ENCODE data around the gene ROBO1.

The ROBO1 gene

DNA sequence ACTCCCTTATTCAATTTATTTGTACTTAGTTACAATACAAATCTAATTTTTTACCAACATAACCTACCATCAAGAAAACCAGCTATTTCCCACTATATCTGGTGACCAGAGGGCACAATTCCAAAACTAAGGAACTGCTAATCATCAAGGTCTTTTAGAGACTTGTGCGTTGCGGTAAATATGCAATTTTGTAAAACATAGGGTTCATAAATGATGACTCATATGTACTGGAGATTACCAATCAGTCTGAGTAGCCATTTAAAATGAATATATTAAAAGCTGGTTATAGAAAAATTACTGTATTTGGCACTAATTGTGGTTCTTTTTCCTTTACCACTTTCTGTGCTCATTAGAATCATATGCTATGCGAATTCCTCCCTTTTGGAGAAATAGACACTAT, 859.6 kb downstream of the ROBO1 start:
- TF ChIP-seq, protein P1, sequence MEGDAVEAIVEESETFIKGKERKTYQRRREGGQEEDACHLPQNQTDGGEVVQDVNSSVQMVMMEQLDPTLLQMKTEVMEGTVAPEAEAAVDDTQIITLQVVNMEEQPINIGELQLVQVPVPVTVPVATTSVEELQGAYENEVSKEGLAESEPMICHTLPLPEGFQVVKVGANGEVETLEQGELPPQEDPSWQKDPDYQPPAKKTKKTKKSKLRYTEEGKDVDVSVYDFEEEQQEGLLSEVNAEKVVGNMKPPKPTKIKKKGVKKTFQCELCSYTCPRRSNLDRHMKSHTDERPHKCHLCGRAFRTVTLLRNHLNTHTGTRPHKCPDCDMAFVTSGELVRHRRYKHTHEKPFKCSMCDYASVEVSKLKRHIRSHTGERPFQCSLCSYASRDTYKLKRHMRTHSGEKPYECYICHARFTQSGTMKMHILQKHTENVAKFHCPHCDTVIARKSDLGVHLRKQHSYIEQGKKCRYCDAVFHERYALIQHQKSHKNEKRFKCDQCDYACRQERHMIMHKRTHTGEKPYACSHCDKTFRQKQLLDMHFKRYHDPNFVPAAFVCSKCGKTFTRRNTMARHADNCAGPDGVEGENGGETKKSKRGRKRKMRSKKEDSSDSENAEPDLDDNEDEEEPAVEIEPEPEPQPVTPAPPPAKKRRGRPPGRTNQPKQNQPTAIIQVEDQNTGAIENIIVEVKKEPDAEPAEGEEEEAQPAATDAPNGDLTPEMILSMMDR (IDR thresholded peaks at IDR 0.05): no peak
- TF ChIP-seq ZFX (IDR thresholded peaks at IDR 0.05; ENCODE audit: borderline replicate concordance): no peak
- no peak overlapping the region for H3K27ac ChIP-seq

DNA sequence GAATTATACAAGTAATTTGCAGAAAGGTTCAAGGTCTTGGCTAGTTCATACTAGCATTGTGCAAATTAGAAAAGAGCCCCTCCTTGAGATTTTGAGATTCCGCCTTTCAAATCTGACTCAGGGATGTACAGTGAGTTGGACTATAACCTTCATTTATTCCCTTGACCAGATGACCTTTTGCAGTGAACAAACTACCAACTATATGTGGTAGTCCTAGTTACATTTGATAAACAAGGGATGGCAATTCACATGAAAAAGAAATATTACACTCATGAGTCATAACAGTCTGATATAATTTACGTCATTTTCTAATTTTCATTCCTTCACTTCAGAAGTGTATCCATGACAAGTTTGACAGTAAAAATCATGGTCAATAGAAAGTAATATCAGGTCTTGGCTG, 860.4 kb downstream of the ROBO1 start:
- no peak for TF ChIP-seq ZFX (IDR thresholded peaks at IDR 0.05; ENCODE audit: borderline replicate concordance)
- TF ChIP-seq, protein P1 (IDR thresholded peaks at IDR 0.05): no peak
- no peak overlapping the region for H3K27ac ChIP-seq

DNA sequence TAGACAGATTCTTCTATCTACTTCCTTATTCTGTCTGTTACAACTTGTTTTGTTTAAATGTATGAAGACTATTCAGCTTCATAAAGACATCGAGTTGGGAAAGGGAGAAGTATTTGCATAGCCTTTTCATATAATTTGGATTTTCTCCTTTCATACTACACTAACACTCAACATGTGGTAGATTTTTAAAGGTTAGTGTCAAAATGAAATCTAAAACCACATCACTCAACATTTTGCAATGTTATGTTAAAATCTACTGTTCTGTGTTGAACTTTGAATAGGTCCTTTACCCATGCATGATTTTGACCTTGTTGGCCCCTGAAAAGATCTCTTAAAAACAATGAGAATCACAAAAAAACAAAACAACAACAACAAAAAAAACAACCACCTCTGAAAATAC, 860.9 kb downstream of the ROBO1 start:
- no peak for TF ChIP-seq ZFX (IDR thresholded peaks at IDR 0.05; ENCODE audit: borderline replicate concordance)
- TF ChIP-seq, protein P1 (IDR thresholded peaks at IDR 0.05): no peak
- H3K27ac ChIP-seq: no peak overlapping the region

DNA sequence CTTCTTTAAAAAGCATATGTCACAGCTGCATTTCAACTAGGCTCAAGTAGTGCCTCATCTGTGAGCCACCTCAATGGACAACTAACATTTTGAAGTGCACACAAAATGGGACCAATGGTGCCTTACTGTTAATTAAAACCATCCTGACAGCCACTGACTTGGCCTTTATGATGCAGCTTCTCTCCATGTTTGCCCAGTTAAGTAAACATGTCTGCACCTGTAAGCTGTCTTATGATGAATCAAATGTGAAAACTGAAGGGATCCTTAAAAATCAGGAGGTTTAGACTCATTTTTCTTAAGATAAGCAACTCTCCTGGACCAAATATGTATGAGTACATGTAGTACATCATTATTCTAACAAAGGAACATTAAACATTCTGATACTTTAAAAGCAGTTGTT, 861.6 kb downstream of the ROBO1 start:
- TF ChIP-seq ZFX (IDR thresholded peaks at IDR 0.05; ENCODE audit: borderline replicate concordance): no peak
- TF ChIP-seq, protein P1 (IDR thresholded peaks at IDR 0.05): no peak
- H3K27ac ChIP-seq: no peak overlapping the region

DNA sequence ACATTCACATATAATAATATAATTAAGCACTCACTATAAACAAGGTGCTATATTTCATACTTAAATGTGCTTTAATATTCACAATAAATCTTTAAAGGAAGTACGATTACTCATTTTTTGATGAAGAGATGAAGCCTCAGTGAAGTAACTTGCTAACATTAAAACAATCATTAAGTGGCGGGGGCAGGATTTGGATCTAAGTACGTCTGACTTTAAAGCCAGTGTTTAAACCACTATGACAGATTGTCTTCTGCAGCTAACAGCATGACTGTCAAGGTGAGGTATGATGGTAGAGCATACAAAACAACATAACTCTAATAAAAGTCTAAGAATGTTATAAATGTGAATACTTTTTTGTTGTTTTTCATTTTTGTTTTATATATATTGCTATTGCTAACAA, 862.1 kb downstream of the ROBO1 start:
- H3K27ac ChIP-seq: no peak overlapping the region
- TF ChIP-seq, protein P1 (IDR thresholded peaks at IDR 0.05): no peak
- TF ChIP-seq ZFX (IDR thresholded peaks at IDR 0.05; ENCODE audit: borderline replicate concordance): no peak

DNA sequence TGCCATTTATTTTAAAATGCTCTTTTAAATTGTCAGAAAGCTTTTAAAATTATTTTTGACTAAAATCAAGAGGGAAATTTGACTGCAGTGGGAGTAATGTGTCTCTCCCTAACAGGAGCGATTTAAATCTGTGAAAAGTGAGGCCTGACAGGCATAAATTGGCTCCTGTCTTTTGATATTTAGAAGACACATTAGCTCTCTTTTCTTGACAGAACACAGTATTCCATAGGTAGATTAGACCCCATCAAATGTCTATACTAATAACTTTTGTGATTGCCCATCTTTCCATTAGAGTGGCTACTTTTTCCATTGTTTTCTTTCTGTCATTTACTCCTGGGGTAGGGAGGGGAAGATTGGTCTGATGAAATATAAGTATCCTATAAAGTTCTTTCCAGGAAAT, 866.3 kb downstream of the ROBO1 start:
- TF ChIP-seq ZFX (IDR thresholded peaks at IDR 0.05; ENCODE audit: borderline replicate concordance): no peak
- TF ChIP-seq, protein P1 (IDR thresholded peaks at IDR 0.05): no peak
- H3K27ac ChIP-seq: no peak overlapping the region

DNA sequence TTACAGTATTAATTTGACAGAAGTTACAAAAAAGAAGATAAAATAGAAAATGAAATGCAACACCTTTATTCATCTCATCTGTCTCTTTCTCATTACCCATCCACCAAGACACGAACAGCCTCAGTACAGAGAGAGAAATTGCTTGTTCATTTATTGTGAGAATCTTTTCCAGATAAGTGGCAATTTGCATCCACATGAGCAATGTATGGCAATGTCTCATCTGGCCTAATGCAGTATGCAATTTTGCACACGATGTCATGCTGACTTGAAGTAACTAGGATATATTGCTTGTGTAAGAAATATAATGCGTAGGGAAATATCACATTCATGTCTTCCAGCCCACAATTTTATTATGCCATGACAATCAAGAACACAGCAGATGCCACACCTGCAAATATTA, 866.9 kb downstream of the ROBO1 start:
- no peak overlapping the region for H3K27ac ChIP-seq
- no peak for TF ChIP-seq ZFX (IDR thresholded peaks at IDR 0.05; ENCODE audit: borderline replicate concordance)
- TF ChIP-seq, protein P1 (IDR thresholded peaks at IDR 0.05): no peak
